Measurements from ENCODE around the gene PLBD2. TPM values are rescaled to one million over a fixed set of nuclear protein-coding genes. Genes with fewer than 3 reads are reported as not detected.

The PLBD2 gene
- total RNA-seq, 3 donors from 2014 or later: 15.4 to 59.8 (median 26.9) TPM

DNA sequence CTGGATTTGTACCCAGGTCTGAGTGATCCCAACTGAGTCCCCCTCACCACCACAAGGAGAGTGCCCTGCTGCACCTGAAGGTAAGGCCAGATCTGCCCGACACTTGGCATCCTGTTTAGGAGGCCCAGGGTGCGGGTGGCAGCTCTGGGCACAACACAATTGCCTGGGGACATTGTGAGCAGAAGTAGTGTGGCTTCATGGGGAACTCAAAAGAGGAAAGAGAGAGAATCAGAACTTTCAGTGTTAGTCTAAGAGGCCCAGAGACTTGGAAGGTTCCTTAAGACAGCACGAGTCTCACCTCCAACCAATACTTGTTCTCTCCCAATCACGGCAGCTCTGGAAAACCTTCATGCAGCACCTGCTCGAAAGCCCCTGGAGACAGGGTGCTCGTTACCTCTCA is 16.9 kb upstream of the PLBD2 start:
- intact Hi-C loops (cut with DNase I; ENCODE audit: low total_unique reads): no loop called here

DNA sequence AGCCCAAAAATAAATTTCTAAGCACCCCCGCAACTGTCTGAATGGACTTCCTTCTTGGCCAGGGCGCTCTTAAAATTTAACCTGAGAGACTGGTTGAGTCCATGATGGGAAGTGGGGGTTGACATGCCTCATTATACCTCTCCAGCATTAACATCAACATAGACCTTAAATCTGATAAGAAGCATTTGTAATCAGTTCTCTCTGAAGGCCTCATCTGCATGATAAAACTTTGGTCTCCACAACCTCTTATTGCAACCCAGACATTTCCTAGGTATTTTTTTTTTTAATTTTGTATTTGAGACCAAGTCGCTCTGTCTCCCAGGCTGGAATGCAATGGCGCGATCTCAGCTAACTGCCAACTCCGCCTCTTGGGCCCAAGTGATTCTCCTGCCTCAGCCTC is 13.1 kb upstream of the PLBD2 start:
- Histone ChIP-seq H3K27me3 (no peaks in the 10 kb centered on the region), H3K27ac (no peak overlapping the region), H3K36me3 (no peaks in the 10 kb centered on the region), H3K4me1 (no peaks in the 10 kb centered on the region), H3K9me3 (no peaks in the 10 kb centered on the region), H3K4me3 (no peak overlapping the region)
- no peak for DNase-seq (ENCODE audit: low spot score in 2 of 2)
- TF ChIP-seq POLR2AphosphoS5 (IDR thresholded peaks at IDR 0.05) (no peak), POLR2A (IDR thresholded peaks at IDR 0.05) (no peak)
- TF ChIP-seq, protein P1, sequence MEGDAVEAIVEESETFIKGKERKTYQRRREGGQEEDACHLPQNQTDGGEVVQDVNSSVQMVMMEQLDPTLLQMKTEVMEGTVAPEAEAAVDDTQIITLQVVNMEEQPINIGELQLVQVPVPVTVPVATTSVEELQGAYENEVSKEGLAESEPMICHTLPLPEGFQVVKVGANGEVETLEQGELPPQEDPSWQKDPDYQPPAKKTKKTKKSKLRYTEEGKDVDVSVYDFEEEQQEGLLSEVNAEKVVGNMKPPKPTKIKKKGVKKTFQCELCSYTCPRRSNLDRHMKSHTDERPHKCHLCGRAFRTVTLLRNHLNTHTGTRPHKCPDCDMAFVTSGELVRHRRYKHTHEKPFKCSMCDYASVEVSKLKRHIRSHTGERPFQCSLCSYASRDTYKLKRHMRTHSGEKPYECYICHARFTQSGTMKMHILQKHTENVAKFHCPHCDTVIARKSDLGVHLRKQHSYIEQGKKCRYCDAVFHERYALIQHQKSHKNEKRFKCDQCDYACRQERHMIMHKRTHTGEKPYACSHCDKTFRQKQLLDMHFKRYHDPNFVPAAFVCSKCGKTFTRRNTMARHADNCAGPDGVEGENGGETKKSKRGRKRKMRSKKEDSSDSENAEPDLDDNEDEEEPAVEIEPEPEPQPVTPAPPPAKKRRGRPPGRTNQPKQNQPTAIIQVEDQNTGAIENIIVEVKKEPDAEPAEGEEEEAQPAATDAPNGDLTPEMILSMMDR (IDR thresholded peaks at IDR 0.05): no peak
- intact Hi-C loops (cut with DNase I; ENCODE audit: low total_unique reads): no loop called here

More for the DNA sequence above, 16.9 kb upstream of the PLBD2 start:
- Histone ChIP-seq H3K4me3 (no peak overlapping the region), H3K27ac (no peak overlapping the region), H3K4me1 (no peaks in the 10 kb centered on the region), H3K27me3 (no peaks in the 10 kb centered on the region), H3K36me3 (no peaks in the 10 kb centered on the region), H3K9me3 (no peaks in the 10 kb centered on the region)
- TF ChIP-seq, protein P1 (IDR thresholded peaks at IDR 0.05): no peak
- TF ChIP-seq POLR2A (IDR thresholded peaks at IDR 0.05) (no peak), POLR2AphosphoS5 (IDR thresholded peaks at IDR 0.05) (no peak)
- DNase-seq (ENCODE audit: low spot score in 2 of 2): no peak

DNA sequence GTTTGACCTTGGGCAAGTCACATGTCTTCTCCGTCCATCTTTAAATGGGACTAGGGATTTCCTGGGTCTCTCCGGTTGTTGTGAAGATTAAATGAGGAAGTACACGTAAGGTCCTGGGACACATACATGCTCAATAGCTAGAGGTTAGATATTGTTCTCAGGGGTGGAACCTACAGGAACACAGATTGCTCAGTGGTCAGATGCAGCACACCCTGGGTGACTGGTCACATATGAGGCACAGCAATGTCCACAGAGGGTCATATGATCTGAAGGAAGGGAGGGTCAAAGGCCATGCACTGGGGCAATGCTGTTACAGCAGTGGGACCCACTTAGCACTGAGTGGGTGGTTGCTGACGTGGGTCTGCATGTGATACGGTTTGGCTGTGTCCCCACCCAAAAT is 12.0 kb upstream of the PLBD2 start:
- no peaks in the 10 kb centered on the region for H3K4me1 ChIP-seq
- intact Hi-C loops (cut with DNase I; ENCODE audit: low total_unique reads): no loop called here
- H3K27ac ChIP-seq: no peak overlapping the region
- DNase-seq (ENCODE audit: low spot score in 2 of 2): no peak
- H3K9me3 ChIP-seq: no peaks in the 10 kb centered on the region
- TF ChIP-seq POLR2A (IDR thresholded peaks at IDR 0.05) (no peak), POLR2AphosphoS5 (IDR thresholded peaks at IDR 0.05) (no peak)
- TF ChIP-seq, protein P1 (IDR thresholded peaks at IDR 0.05): no peak
- H3K27me3 ChIP-seq: no peaks in the 10 kb centered on the region
- no peaks in the 10 kb centered on the region for H3K36me3 ChIP-seq
- no peak overlapping the region for H3K4me3 ChIP-seq

DNA sequence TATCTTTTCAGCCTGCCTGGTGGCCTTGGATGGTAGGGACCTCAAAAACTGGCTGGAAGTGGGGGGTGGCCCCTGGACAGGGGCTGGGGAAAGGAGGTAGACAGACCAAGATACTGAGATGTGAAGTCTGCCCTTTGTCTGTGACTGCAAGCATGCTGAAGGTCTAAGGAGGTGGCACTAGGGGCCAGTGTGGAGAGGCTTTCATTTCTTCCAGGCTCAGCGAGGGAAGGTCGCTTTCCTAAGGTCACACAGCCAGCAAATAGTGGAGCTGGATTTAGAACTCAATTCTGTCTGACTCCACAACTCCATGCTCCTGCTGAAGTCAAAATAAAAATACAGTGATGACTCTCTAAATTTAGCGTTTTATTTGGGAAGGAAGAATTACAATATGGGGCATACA is 11.3 kb upstream of the PLBD2 start:
- Histone ChIP-seq H3K27ac (no peak overlapping the region), H3K4me1 (no peaks in the 10 kb centered on the region), H3K4me3 (no peak overlapping the region), H3K27me3 (no peaks in the 10 kb centered on the region), H3K9me3 (no peaks in the 10 kb centered on the region), H3K36me3 (no peaks in the 10 kb centered on the region)
- DNase-seq (ENCODE audit: low spot score in 2 of 2): no peak
- intact Hi-C loops (cut with DNase I; ENCODE audit: low total_unique reads): no loop called here
- TF ChIP-seq, protein P1 (IDR thresholded peaks at IDR 0.05): no peak
- TF ChIP-seq POLR2A (IDR thresholded peaks at IDR 0.05) (no peak), POLR2AphosphoS5 (IDR thresholded peaks at IDR 0.05) (no peak)

DNA sequence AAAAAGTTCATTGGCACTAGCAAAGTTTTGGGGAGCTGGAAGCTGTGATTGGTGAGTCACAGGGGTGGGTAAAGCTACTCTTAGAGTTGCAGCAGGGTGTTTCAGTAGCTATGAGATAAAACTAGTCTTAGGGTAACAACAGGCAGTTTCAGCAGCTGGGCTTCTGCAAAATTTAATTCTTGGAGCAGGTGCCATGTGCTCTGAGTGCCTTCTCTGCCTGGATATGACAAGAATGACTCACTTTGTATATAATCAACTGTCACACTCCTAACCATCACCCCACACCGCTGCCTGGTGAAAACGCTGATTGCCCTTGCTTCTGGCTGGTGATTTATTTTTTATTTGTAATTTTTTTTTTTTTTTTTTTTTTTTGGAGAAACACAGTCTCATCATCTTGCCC is 10.5 kb upstream of the PLBD2 start:
- H3K9me3 ChIP-seq: no peaks in the 10 kb centered on the region
- H3K36me3 ChIP-seq: no peaks in the 10 kb centered on the region
- TF ChIP-seq, protein P1 (IDR thresholded peaks at IDR 0.05): no peak
- no peak for TF ChIP-seq POLR2AphosphoS5 (IDR thresholded peaks at IDR 0.05)
- TF ChIP-seq POLR2A (IDR thresholded peaks at IDR 0.05): no peak
- DNase-seq (ENCODE audit: low spot score in 2 of 2): no peak
- intact Hi-C loops (cut with DNase I; ENCODE audit: low total_unique reads): no loop called here
- no peaks in the 10 kb centered on the region for H3K4me1 ChIP-seq
- H3K27ac ChIP-seq: no peak overlapping the region
- H3K4me3 ChIP-seq: no peak overlapping the region
- no peaks in the 10 kb centered on the region for H3K27me3 ChIP-seq

Measured in breast epithelium (tissue), 4 donors.